ENCODE data around the gene PRPF4.

DNA sequence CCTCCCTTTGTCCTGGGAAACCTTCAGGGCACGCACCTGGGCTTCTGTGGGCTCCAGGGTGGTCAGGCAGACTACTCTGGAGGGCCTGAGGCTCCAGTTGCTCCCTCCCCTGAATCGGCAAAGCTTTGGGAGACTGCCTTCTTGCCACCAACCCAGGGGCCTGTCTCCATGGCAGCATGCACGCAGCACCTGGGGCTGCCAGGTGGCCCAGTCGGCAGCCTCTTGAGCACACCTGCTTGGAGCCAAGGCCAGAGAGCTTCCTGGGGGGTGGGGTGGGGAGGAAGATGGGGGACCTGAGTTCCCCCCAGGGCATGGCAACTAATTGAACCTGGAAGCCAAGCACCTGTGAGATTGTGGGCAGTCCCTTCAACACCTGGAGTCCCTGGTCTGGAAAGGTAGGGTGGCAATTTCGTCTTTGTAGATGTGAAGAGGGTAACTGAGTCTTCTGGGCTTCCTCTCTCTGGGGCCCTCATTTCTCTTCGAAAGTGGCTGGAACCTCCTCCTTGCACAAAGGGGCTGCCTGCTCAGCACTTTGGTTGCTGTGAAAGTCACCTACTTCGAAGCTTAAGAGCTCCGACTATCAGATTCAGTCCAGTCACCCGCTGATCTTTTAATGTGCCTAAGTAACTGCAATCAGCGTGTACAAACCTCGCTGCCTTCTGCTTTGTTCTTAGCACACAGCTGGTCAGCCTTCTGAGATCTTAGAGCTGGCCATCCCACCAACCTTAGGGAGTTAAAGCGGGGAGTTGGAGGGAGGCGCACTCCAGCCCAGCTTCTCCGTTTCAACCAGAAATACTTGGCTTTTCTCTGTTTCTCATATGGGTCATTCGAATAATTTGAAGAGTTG lies 23.7 kb downstream of the PRPF4 start:
- TF ChIP-seq CTCF (conservative IDR thresholded peaks at IDR 0.05; ENCODE audit: low read length): no peak
- TF ChIP-seq EZH2phosphoT487 (IDR thresholded peaks at IDR 0.05; ENCODE audit: borderline replicate concordance, low read depth, low read length): no peak

Measured in OCI-LY7 (cell line).